Heart left ventricle (tissue), 16 donors: ENCODE data around the gene ZBTB34. TPM values are rescaled to one million over a fixed set of nuclear protein-coding genes. Genes with fewer than 3 reads are reported as not detected.
"Not testable (repeated sequence)": the region's sequence is repeated elsewhere in the genome, so short reads cannot be mapped to it uniquely, and the experiment has no call there.

Experiments
- ATAC-seq, 4 donors: fragments of 200-7000 bp; cut with Tn5 transposase; one replicate each; pipeline ENCODE4 v1.9.1; 2020 to 2022; ENCODE audit warnings: moderate library complexity in 4 of 4, mild to moderate bottlenecking in 3 of 4, moderate number of reproducible peaks in 1 of 4
- DNase-seq, 5 donors: peaks; one replicate each; pipeline ENCODE4 v3.0.0-alpha.2; 2020
- H3K27ac ChIP-seq, 12 donors: fragments of 200-600 bp; sonication (generic) in 4 of 12; one replicate each; pipeline versions ENCODE4 v1.5.0 to v1.8.0; 2016 to 2022; ENCODE audit warnings: mild to moderate bottlenecking in 2 of 12
- H3K27me3 ChIP-seq, 9 donors: fragments of 200-600 bp; sonication (generic) in 2 of 9; one replicate each; pipeline versions ENCODE4 v1.5.1 to v1.8.0; 2016 to 2022; ENCODE audit warnings: mild to moderate bottlenecking in 3 of 9
- H3K36me3 ChIP-seq, 9 donors: fragments of 200-600 bp; sonication (generic) in 2 of 9; one replicate each; pipeline versions ENCODE4 v1.5.0 to v1.8.0; 2018 to 2022; ENCODE audit warnings: mild to moderate bottlenecking in 2 of 9
- H3K4me1 ChIP-seq, 12 donors: fragments of 200-600 bp; sonication (generic) in 4 of 12; one replicate each; pipeline versions ENCODE4 v1.5.0 to v1.8.0; 2016 to 2022; ENCODE audit warnings: mild to moderate bottlenecking in 3 of 12
- H3K4me3 ChIP-seq, 12 donors: fragments of 200-600 bp; sonication (generic) in 4 of 12; one replicate each; pipeline versions ENCODE4 v1.5.0 to v1.8.0; 2017 to 2022; ENCODE audit warnings: mild to moderate bottlenecking in 9 of 12, moderate library complexity in 4 of 12
- H3K9me3 ChIP-seq, 12 donors: fragments of 200-600 bp; sonication (generic) in 4 of 12; one replicate each; pipeline versions ENCODE4 v1.5.0 to v1.8.0; 2016 to 2022; ENCODE audit warnings: mild to moderate bottlenecking in 1 of 12
- POLR2A ChIP-seq, 2 donors: fragments of 450-650 bp; IDR thresholded peaks; one replicate each; pipeline ENCODE4 v1.6.1; 2017; ENCODE audit warnings: antibody characterized with exemption in 2 of 2, mild to moderate bottlenecking in 2 of 2, moderate library complexity in 2 of 2
- WGBS, 4 donors: extraction: QIAGEN DNeasy Blood & Tissue Kit in 2 of 4; methylation state at CpG; one replicate each; pipeline versions ENCODE4 v1.1.5 to v1.1.7; 2013 to 2018; 5-methylcytosine and 5-hydroxymethylcytosine counted together
- intact Hi-C, 10 donors: fragments of 100-400 bp; cut with DNase I; formaldehyde crosslinking; loops; one replicate each; pipeline versions ENCODE4 v1.11.1 to v1.14.2; 2022
- polyA plus RNA-seq, 2 donors: library from polyadenylated mRNA; stranded (reverse); fragments of 200-250 nt; gene quantifications; one replicate each; pipeline ENCODE4 v1.2.3, GENCODE V29; 2013
- total RNA-seq, 9 donors: library from RNA; depleted of rRNA in 2 of 9; stranded (reverse); fragments of >200 nt in 2 of 9; fragmentation: NEBNext Ultra II Directional in 3 of 9; extraction: Animal tissue kit (Norgen Biotek cat#: 25700) in 3 of 9; gene quantifications; one replicate each; pipeline versions ENCODE4 v1.1.0 to v1.2.4, GENCODE V29; 2016 to 2023
- TF ChIP-seq, protein P1 (sequence below), 12 donors: fragments of 200-600 bp; sonication (generic) in 4 of 12; IDR thresholded peaks; one replicate each; pipeline versions ENCODE4 v1.5.0 to v1.8.0; 2018 to 2022; ENCODE audit warnings: antibody characterized with exemption in 12 of 12, mild to moderate bottlenecking in 5 of 12
- donor health status: ischemic (EF 13 %, LVEDD 7.1; RV severe dilation, severe dysfunction).
- donor health status: healthy with polysubstance abuse.
- donor health status: DM: no; HTN: yes; CAD: no.
- donor health status: DM: no; HTN: no; CAD: no.
- donor health status: ischemic (EF 25% LVEDD 6.9; RV normal size, moderate dysfunction).
- donor health status: ischemic (EF 25% LVEDD 5.7; RV mildly dilated, moderate dysfunction).
- donor health status: healthy.
- donor health status: DM: yes; HTN: yes; CAD: no.
- donor health status: ischemic (EF 35%, LVEDD 5.7; RV mildly dilated, moderate dysfunction).
- donor health status: nonischemic (EF 11% LVEDD 7.7; RV severe dilation, severe dysfunction).
- donor health status: DM: yes; HTN: yes; CAD: no.
- donor health status: PGD.
- donor health status: ischemic (EF 29% LVEDD 5.4; RV normal size, mild dysfunction).
- donor health status: nonischemic (EF 23%, LVEDD 6.1; RV moderate dilation, normal function).

ZBTB34 gene
- total and polyA plus RNA-seq, 11 donors = 2.2 to 8.2 (median 5.0) TPM

DNA sequence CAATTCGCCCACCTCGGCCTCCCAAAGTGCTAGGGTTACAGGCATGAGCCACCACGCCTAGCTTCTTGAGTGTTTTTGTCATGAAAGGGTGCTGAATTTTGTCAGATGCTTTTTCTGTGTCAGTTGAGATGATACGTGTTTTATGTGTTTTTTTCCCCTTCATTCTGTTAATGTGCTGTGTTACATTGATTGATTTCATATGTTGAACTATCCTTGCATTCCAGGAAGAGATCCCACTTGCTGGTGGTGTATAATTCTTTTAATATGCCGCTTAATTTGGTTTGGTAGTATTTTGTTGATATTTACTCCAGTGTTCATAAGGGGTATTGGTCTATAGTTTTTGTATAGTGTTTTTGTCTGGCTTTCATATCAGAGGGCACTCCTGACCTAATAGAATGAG, 42.0 kb upstream of the ZBTB34 start:
- no peak for ATAC-seq
- TF ChIP-seq, protein P1, sequence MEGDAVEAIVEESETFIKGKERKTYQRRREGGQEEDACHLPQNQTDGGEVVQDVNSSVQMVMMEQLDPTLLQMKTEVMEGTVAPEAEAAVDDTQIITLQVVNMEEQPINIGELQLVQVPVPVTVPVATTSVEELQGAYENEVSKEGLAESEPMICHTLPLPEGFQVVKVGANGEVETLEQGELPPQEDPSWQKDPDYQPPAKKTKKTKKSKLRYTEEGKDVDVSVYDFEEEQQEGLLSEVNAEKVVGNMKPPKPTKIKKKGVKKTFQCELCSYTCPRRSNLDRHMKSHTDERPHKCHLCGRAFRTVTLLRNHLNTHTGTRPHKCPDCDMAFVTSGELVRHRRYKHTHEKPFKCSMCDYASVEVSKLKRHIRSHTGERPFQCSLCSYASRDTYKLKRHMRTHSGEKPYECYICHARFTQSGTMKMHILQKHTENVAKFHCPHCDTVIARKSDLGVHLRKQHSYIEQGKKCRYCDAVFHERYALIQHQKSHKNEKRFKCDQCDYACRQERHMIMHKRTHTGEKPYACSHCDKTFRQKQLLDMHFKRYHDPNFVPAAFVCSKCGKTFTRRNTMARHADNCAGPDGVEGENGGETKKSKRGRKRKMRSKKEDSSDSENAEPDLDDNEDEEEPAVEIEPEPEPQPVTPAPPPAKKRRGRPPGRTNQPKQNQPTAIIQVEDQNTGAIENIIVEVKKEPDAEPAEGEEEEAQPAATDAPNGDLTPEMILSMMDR (IDR thresholded peaks at IDR 0.05) = no peak
- no peak for TF ChIP-seq POLR2A (IDR thresholded peaks at IDR 0.05)
- Histone ChIP-seq H3K4me3 (no peak overlapping the region), H3K36me3 (peaks cover 0 to 73% (median 29%) of the 10 kb centered on the region in 9 donors), H3K27ac (no peak overlapping the region), H3K9me3 (peaks cover 0 to 53% (median 20%) of the 10 kb centered on the region in 12 donors), H3K4me1 (peaks cover 0 to 47% (median 13%) of the 10 kb centered on the region in 12 donors), H3K27me3 (no peaks in the 10 kb centered on the region)
- 95 to 98% (median 96%) methylated on average over 5 of the region's 5 CpGs for WGBS, 4 donors
- intact Hi-C loops = no loop called here
- no peak for DNase-seq

DNA sequence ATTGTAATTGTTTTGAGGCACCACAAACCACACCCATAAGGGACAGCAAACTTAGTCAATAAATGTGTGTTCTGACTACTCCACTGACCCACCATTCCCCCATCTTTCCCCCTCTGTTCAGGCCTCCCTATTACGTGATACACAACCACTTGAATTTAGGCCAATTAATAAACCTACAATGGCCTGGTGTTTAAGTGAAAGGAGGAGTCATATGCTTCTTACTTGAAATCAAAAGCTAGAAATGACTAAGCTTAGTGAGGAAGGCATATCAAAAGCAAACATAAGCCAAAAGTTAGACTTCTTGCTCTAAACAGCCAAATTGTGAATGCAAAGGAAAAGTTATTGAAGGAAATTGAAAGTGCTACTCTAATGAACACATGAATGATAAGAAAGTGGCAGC, 41.0 kb upstream of the ZBTB34 start:
- H3K36me3 ChIP-seq = peaks cover 0 to 71% (median 33%) of the 10 kb centered on the region in 9 donors
- 54 to 84% (median 73%) methylated on average over 1 of the region's 1 CpG for WGBS, 4 donors
- H3K27me3 ChIP-seq = no peaks in the 10 kb centered on the region
- TF ChIP-seq POLR2A (IDR thresholded peaks at IDR 0.05) = no peak
- TF ChIP-seq, protein P1 (IDR thresholded peaks at IDR 0.05) = no peak
- peaks cover 0 to 46% (median 18%) of the 10 kb centered on the region in 12 donors for H3K9me3 ChIP-seq
- peaks cover 0 to 45% (median 12%) of the 10 kb centered on the region in 12 donors for H3K4me1 ChIP-seq
- peak overlapping the region in 1 of 12 donors; percentile 25 for H3K27ac ChIP-seq
- intact Hi-C loops = no loop called here
- ATAC-seq (no peak), DNase-seq (no peak)
- no peak overlapping the region for H3K4me3 ChIP-seq

DNA sequence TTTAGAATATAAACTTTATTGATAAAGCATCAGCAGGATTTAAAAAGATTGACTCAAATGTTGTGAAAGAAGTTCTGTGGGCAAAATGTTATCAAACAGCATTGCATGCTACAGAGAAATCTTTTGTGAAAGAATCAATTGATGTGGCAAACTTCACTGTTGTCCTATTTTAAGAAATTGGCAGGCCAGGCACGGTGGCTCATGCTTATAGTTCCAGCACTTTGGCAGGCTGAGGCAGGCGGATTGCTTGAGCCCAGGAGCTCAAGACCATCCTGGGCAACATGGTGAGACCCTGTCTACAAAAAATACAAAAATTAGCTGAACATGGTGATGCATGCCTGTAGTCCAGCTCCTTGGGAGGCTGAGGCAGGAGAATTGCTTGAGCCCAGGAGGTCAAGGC, 38.2 kb upstream of the ZBTB34 start:
- H3K27me3 ChIP-seq = no peaks in the 10 kb centered on the region
- TF ChIP-seq, protein P1 (IDR thresholded peaks at IDR 0.05) = no peak
- TF ChIP-seq POLR2A (IDR thresholded peaks at IDR 0.05) = no peak
- peak in 1 of 5 donors; percentile 46 for DNase-seq
- peaks cover 0 to 34% (median 14%) of the 10 kb centered on the region in 12 donors for H3K9me3 ChIP-seq
- H3K27ac ChIP-seq = no peak overlapping the region
- no peak overlapping the region for H3K4me3 ChIP-seq
- peaks cover 0 to 66% (median 15%) of the 10 kb centered on the region in 9 donors for H3K36me3 ChIP-seq
- peak in 3 of 4 donors; percentile 58 to 71 (median 64) for ATAC-seq
- H3K4me1 ChIP-seq = peaks cover 0 to 34% (median 12%) of the 10 kb centered on the region in 12 donors
- 42 to 60% (median 49%) methylated on average over 2 of the region's 2 CpGs for WGBS, 4 donors
- intact Hi-C loops = no loop called here

DNA sequence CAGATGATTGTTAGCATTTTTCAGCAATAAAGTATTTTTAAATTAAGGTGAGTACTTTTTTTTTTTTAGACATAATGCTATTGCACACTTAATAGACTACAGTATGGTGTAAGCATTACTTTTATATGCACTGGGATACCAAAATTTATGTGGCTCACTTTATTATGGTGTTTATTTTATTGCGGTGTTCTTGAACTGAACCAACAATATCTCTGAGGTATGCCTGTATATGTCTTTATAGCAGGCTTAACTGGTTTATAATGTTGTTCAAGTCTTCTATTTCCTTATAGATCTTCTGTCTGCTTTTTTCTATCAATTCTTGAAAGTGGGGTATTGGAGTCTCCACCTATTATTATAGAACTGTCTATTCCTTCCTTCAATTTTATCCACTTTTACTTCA, 37.6 kb upstream of the ZBTB34 start:
- Histone ChIP-seq H3K4me1 (peaks cover 0 to 33% (median 12%) of the 10 kb centered on the region in 12 donors), H3K4me3 (no peak overlapping the region), H3K27me3 (no peaks in the 10 kb centered on the region), H3K36me3 (peaks cover 0 to 64% (median 21%) of the 10 kb centered on the region in 9 donors), H3K27ac (peak overlapping the region in 1 of 12 donors; percentile 4), H3K9me3 (peaks cover 0 to 29% (median 14%) of the 10 kb centered on the region in 12 donors)
- intact Hi-C loops = no loop called here
- ATAC-seq = no peak
- WGBS, 4 donors = 95 to 99% (median 96%) methylated on average over 1 of the region's 1 CpG
- no peak for TF ChIP-seq POLR2A (IDR thresholded peaks at IDR 0.05)
- TF ChIP-seq, protein P1 (IDR thresholded peaks at IDR 0.05) = no peak
- no peak for DNase-seq

GRCh38 chr9:126824052-126824451, 36.4 kb upstream of the ZBTB34 start:
- H3K27me3 ChIP-seq, ATAC-seq, H3K27ac ChIP-seq, DNase-seq, H3K4me3 ChIP-seq, intact Hi-C loops: not testable (repeated sequence)
- Histone ChIP-seq H3K9me3 (peaks cover 0 to 17% (median 8%) of the 10 kb centered on the region in 12 donors), H3K36me3 (peaks cover 0 to 53% (median 16%) of the 10 kb centered on the region in 9 donors), H3K4me1 (peaks cover 0 to 36% (median 12%) of the 10 kb centered on the region in 12 donors)
- 95 to 99% (median 98%) methylated on average over 7 of the region's 7 CpGs for WGBS, 4 donors
